A673 (cell line): ENCODE measurements around the gene MRPS12.

ENCODE experiments used
- CTCF ChIP-seq: fragments of 300-800, 200-600 bp; sonication (generic); conservative IDR thresholded peaks from 2 replicates; pipeline ENCODE4 v1.5.1; 2017; ENCODE audit warnings: low read depth, mild to moderate bottlenecking, antibody characterized with exemption, low read length, moderate library complexity, mixed read lengths
- EZH2 ChIP-seq: fragments of 200-600 bp; sonication (generic); IDR thresholded peaks from 2 replicates; pipeline ENCODE4 v1.6.1; 2017; ENCODE audit warnings: borderline replicate concordance, low read depth, mild to moderate bottlenecking, mixed read lengths, antibody characterized with exemption, low read length; ENCODE audit not compliant: poor library complexity, severe bottlenecking

GRCh38 chr19:38946229-38947010 lies 15.7 kb downstream of the MRPS12 start:
- TF ChIP-seq CTCF (no peak), EZH2 (no peak)
